ENCODE data around the gene GRIA4.

GRIA4 gene

GRCh38 chr11:105793092-105793491 is 183.2 kb downstream of the GRIA4 start:
- no peak for TF ChIP-seq POLR2AphosphoS5 (IDR thresholded peaks at IDR 0.05; ENCODE audit: low read depth, low read length)
- TF ChIP-seq REST (IDR thresholded peaks at IDR 0.05; ENCODE audit: insufficient read depth in 1 of 2, low read depth in 2 of 2, low read length in 2 of 2): peak in 1 of 2 experiments; percentile 82; a peak in 2 of 4 replicates

GRCh38 chr11:105799263-105799662 is 189.4 kb downstream of the GRIA4 start:
- TF ChIP-seq SIN3A (IDR thresholded peaks at IDR 0.05; ENCODE audit: borderline replicate concordance, insufficient read depth, low read length): no peak
- no peak for TF ChIP-seq POLR2AphosphoS5 (IDR thresholded peaks at IDR 0.05; ENCODE audit: low read depth, low read length)
- no peak for TF ChIP-seq FOXP2 (optimal IDR thresholded peaks at IDR 0.05; ENCODE audit: borderline replicate concordance, extremely low read depth, extremely low read length, insufficient read depth)
- no peak for TF ChIP-seq REST (IDR thresholded peaks at IDR 0.05; ENCODE audit: insufficient read depth in 1 of 2, low read depth in 2 of 2, low read length in 2 of 2)
- no peak for TF ChIP-seq TAF1 (IDR thresholded peaks at IDR 0.05; ENCODE audit: borderline replicate concordance, insufficient read depth, low read length)

- no peak for TF ChIP-seq FOXP2 (optimal IDR thresholded peaks at IDR 0.05; ENCODE audit: borderline replicate concordance, extremely low read depth, extremely low read length, insufficient read depth)
- no peak for TF ChIP-seq TAF1 (IDR thresholded peaks at IDR 0.05; ENCODE audit: borderline replicate concordance, insufficient read depth, low read length)
- no peak for TF ChIP-seq POLR2AphosphoS5 (IDR thresholded peaks at IDR 0.05; ENCODE audit: low read depth, low read length)
- no peak for TF ChIP-seq REST (IDR thresholded peaks at IDR 0.05; ENCODE audit: insufficient read depth in 1 of 2, low read depth in 2 of 2, low read length in 2 of 2)
- no peak for TF ChIP-seq SIN3A (IDR thresholded peaks at IDR 0.05; ENCODE audit: borderline replicate concordance, insufficient read depth, low read length)
These were observed 190.0 kb downstream of the GRIA4 start for GRCh38 chr11:105799728-105800462.

GRCh38 chr11:105802390-105802789 is 192.5 kb downstream of the GRIA4 start:
- no peak for TF ChIP-seq SIN3A (IDR thresholded peaks at IDR 0.05; ENCODE audit: borderline replicate concordance, insufficient read depth, low read length)
- no peak for TF ChIP-seq POLR2AphosphoS5 (IDR thresholded peaks at IDR 0.05; ENCODE audit: low read depth, low read length)
- TF ChIP-seq FOXP2 (optimal IDR thresholded peaks at IDR 0.05; ENCODE audit: borderline replicate concordance, extremely low read depth, extremely low read length, insufficient read depth): no peak
- no peak for TF ChIP-seq TAF1 (IDR thresholded peaks at IDR 0.05; ENCODE audit: borderline replicate concordance, insufficient read depth, low read length)
- no peak for TF ChIP-seq REST (IDR thresholded peaks at IDR 0.05; ENCODE audit: insufficient read depth in 1 of 2, low read depth in 2 of 2, low read length in 2 of 2)

- TF ChIP-seq POLR2AphosphoS5 (IDR thresholded peaks at IDR 0.05; ENCODE audit: low read depth, low read length): no peak
These were observed 201.4 kb downstream of the GRIA4 start for GRCh38 chr11:105811242-105811641.

All from PFSK-1 (cell line).